Heart left ventricle (tissue), 16 donors: ENCODE measurements around the gene CENPM. TPM values are rescaled to one million over a fixed set of nuclear protein-coding genes. Genes with fewer than 3 reads are reported as not detected.

Source experiments
- ATAC-seq, 4 donors: fragments of 200-7000 bp; cut with Tn5 transposase; one replicate each; pipeline ENCODE4 v1.9.1; 2020 to 2022; ENCODE audit warnings: moderate library complexity in 4 of 4, mild to moderate bottlenecking in 3 of 4, moderate number of reproducible peaks in 1 of 4
- DNase-seq, 5 donors: peaks; one replicate each; pipeline ENCODE4 v3.0.0-alpha.2; 2020
- H3K27ac ChIP-seq, 12 donors: fragments of 200-600 bp; sonication (generic) in 4 of 12; one replicate each; pipeline versions ENCODE4 v1.5.0 to v1.8.0; 2016 to 2022; ENCODE audit warnings: mild to moderate bottlenecking in 2 of 12
- H3K27me3 ChIP-seq, 9 donors: fragments of 200-600 bp; sonication (generic) in 2 of 9; one replicate each; pipeline versions ENCODE4 v1.5.1 to v1.8.0; 2016 to 2022; ENCODE audit warnings: mild to moderate bottlenecking in 3 of 9
- H3K36me3 ChIP-seq, 9 donors: fragments of 200-600 bp; sonication (generic) in 2 of 9; one replicate each; pipeline versions ENCODE4 v1.5.0 to v1.8.0; 2018 to 2022; ENCODE audit warnings: mild to moderate bottlenecking in 2 of 9
- H3K4me1 ChIP-seq, 12 donors: fragments of 200-600 bp; sonication (generic) in 4 of 12; one replicate each; pipeline versions ENCODE4 v1.5.0 to v1.8.0; 2016 to 2022; ENCODE audit warnings: mild to moderate bottlenecking in 3 of 12
- H3K4me3 ChIP-seq, 12 donors: fragments of 200-600 bp; sonication (generic) in 4 of 12; one replicate each; pipeline versions ENCODE4 v1.5.0 to v1.8.0; 2017 to 2022; ENCODE audit warnings: mild to moderate bottlenecking in 9 of 12, moderate library complexity in 4 of 12
- H3K9me3 ChIP-seq, 12 donors: fragments of 200-600 bp; sonication (generic) in 4 of 12; one replicate each; pipeline versions ENCODE4 v1.5.0 to v1.8.0; 2016 to 2022; ENCODE audit warnings: mild to moderate bottlenecking in 1 of 12
- CTCF ChIP-seq, 12 donors: fragments of 200-600 bp; sonication (generic) in 4 of 12; IDR thresholded peaks; one replicate each; pipeline versions ENCODE4 v1.5.0 to v1.8.0; 2018 to 2022; ENCODE audit warnings: antibody characterized with exemption in 12 of 12, mild to moderate bottlenecking in 5 of 12
- POLR2A ChIP-seq, 2 donors: fragments of 450-650 bp; IDR thresholded peaks; one replicate each; pipeline ENCODE4 v1.6.1; 2017; ENCODE audit warnings: antibody characterized with exemption in 2 of 2, mild to moderate bottlenecking in 2 of 2, moderate library complexity in 2 of 2
- WGBS, 4 donors: extraction: QIAGEN DNeasy Blood & Tissue Kit in 2 of 4; methylation state at CpG; one replicate each; pipeline versions ENCODE4 v1.1.5 to v1.1.7; 2013 to 2018; 5-methylcytosine and 5-hydroxymethylcytosine counted together
- intact Hi-C, 10 donors: fragments of 100-400 bp; cut with DNase I; formaldehyde crosslinking; loops; one replicate each; pipeline versions ENCODE4 v1.11.1 to v1.14.2; 2022
- polyA plus RNA-seq, 2 donors: library from polyadenylated mRNA; stranded (reverse); fragments of 200-250 nt; gene quantifications; one replicate each; pipeline ENCODE4 v1.2.3, GENCODE V29; 2013
- total RNA-seq, 9 donors: library from RNA; depleted of rRNA in 2 of 9; stranded (reverse); fragments of >200 nt in 2 of 9; fragmentation: NEBNext Ultra II Directional in 3 of 9; extraction: Animal tissue kit (Norgen Biotek cat#: 25700) in 3 of 9; gene quantifications; one replicate each; pipeline versions ENCODE4 v1.1.0 to v1.2.4, GENCODE V29; 2016 to 2023
- donor health status: ischemic (EF 13 %, LVEDD 7.1; RV severe dilation, severe dysfunction).
- donor health status: healthy with polysubstance abuse.
- donor health status: DM: no; HTN: yes; CAD: no.
- donor health status: DM: no; HTN: no; CAD: no.
- donor health status: ischemic (EF 25% LVEDD 6.9; RV normal size, moderate dysfunction).
- donor health status: ischemic (EF 25% LVEDD 5.7; RV mildly dilated, moderate dysfunction).
- donor health status: healthy.
- donor health status: DM: yes; HTN: yes; CAD: no.
- donor health status: ischemic (EF 35%, LVEDD 5.7; RV mildly dilated, moderate dysfunction).
- donor health status: nonischemic (EF 11% LVEDD 7.7; RV severe dilation, severe dysfunction).
- donor health status: DM: yes; HTN: yes; CAD: no.
- donor health status: PGD.
- donor health status: ischemic (EF 29% LVEDD 5.4; RV normal size, mild dysfunction).
- donor health status: nonischemic (EF 23%, LVEDD 6.1; RV moderate dilation, normal function).

Gene CENPM
- total and polyA plus RNA-seq, 11 donors: 0.21 to 6.9 (median 0.52) TPM; not detected in 4

GRCh38 chr22:41917903-41918791 lies 28.8 kb downstream of the CENPM start:
- TF ChIP-seq CTCF (IDR thresholded peaks at IDR 0.05) (no peak), POLR2A (IDR thresholded peaks at IDR 0.05) (no peak)
- 54 to 61% (median 58%) methylated on average over 22 to 23 of the region's 23 CpGs for WGBS, 4 donors
- Histone ChIP-seq H3K4me1 (peaks cover 0 to 46% (median 22%) of the 10 kb centered on the region in 12 donors), H3K27ac (no peak overlapping the region), H3K36me3 (no peaks in the 10 kb centered on the region), H3K9me3 (no peaks in the 10 kb centered on the region), H3K27me3 (peaks cover 18 to 58% (median 35%) of the 10 kb centered on the region in 9 donors), H3K4me3 (no peak overlapping the region)
- ATAC-seq (peak in 3 of 4 donors; percentile 19 to 44 (median 30)), DNase-seq (peak; percentile 59 to 83 (median 65))
- intact Hi-C loops: no loop called here

GRCh38 chr22:41917375-41917902 lies 29.5 kb downstream of the CENPM start:
- no peaks in the 10 kb centered on the region for H3K9me3 ChIP-seq
- no peaks in the 10 kb centered on the region for H3K36me3 ChIP-seq
- 51 to 63% (median 56%) methylated on average over 7 to 11 of the region's 11 CpGs for WGBS, 4 donors
- intact Hi-C loops: no loop called here
- peaks cover 0 to 46% (median 22%) of the 10 kb centered on the region in 12 donors for H3K4me1 ChIP-seq
- TF ChIP-seq CTCF (IDR thresholded peaks at IDR 0.05): no peak
- TF ChIP-seq POLR2A (IDR thresholded peaks at IDR 0.05): no peak
- no peak overlapping the region for H3K27ac ChIP-seq
- peaks cover 22 to 65% (median 42%) of the 10 kb centered on the region in 9 donors for H3K27me3 ChIP-seq
- H3K4me3 ChIP-seq: no peak overlapping the region
- no peak for DNase-seq
- ATAC-seq: no peak

GRCh38 chr22:41916745-41917358 lies 30.1 kb downstream of the CENPM start:
- intact Hi-C loops: no loop called here
- Histone ChIP-seq H3K27ac (no peak overlapping the region), H3K4me1 (peaks cover 0 to 46% (median 22%) of the 10 kb centered on the region in 12 donors), H3K36me3 (no peaks in the 10 kb centered on the region), H3K9me3 (no peaks in the 10 kb centered on the region), H3K4me3 (no peak overlapping the region), H3K27me3 (peaks cover 23 to 70% (median 48%) of the 10 kb centered on the region in 9 donors)
- TF ChIP-seq POLR2A (IDR thresholded peaks at IDR 0.05) (no peak), CTCF (IDR thresholded peaks at IDR 0.05) (no peak)
- 67 to 71% (median 70%) methylated on average over 10 of the region's 10 CpGs for WGBS, 4 donors
- ATAC-seq (no peak), DNase-seq (no peak)
